ENCODE data around the gene SRPX.

- TF ChIP-seq POLR2A (IDR thresholded peaks at IDR 0.05; ENCODE audit: low read length) (no peak), KDM5A (IDR thresholded peaks at IDR 0.05) (no peak), CTCF (IDR thresholded peaks at IDR 0.05) (no peak), CHD2 (IDR thresholded peaks at IDR 0.05; ENCODE audit: low read length, partially characterized antibody) (no peak), CEBPB (IDR thresholded peaks at IDR 0.05) (no peak), SMC3 (IDR thresholded peaks at IDR 0.05) (no peak)
These were observed 96.7 kb downstream of the SRPX start for GRCh38 chrX:38124000-38124399.

Data from A549 (cell line).